ENCODE measurements around the gene RGS8.

The RGS8 gene, protein sequence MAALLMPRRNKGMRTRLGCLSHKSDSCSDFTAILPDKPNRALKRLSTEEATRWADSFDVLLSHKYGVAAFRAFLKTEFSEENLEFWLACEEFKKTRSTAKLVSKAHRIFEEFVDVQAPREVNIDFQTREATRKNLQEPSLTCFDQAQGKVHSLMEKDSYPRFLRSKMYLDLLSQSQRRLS

DNA sequence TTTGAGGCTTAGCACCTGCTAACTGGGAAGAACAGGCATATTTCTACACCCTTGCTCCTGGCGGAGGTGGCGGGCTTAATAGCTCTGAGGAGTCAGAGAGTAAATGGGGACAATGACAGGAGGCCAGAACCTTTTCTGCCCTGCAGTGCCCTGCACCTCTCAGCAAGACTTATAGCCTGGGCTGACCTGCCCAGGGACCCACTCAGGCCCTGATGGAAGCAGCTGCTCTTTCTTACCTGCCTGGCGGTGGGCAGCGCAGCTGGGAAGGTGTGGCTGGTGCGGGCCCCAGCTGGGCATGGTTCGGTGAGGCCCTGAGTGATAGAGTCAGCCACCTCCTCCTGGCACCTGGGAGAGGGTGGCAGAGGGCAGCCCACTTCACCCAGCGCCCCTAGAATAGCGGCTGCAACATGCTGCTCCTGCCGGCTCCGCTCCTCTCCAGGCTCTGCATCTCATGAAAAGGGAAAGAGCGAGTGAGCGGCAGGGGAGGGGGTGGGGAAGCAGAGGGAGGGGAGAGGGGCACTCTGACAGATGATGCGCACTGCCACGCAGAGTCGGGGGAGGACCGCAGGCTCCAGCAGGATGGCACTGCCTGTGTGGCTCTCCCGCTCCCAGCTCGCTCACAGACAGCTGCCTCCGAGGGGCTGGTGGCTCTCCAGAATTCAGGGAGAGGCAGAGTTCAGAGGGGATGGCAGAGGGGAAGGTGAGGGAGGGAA, at the start of gene RGS8:
TSS of gene RGS8 (minus strand) at position 472 of the 713 bp plus-strand sequence. CDS start 14,938 bp downstream, outside the sequence.
- TF ChIP-seq, protein P1, sequence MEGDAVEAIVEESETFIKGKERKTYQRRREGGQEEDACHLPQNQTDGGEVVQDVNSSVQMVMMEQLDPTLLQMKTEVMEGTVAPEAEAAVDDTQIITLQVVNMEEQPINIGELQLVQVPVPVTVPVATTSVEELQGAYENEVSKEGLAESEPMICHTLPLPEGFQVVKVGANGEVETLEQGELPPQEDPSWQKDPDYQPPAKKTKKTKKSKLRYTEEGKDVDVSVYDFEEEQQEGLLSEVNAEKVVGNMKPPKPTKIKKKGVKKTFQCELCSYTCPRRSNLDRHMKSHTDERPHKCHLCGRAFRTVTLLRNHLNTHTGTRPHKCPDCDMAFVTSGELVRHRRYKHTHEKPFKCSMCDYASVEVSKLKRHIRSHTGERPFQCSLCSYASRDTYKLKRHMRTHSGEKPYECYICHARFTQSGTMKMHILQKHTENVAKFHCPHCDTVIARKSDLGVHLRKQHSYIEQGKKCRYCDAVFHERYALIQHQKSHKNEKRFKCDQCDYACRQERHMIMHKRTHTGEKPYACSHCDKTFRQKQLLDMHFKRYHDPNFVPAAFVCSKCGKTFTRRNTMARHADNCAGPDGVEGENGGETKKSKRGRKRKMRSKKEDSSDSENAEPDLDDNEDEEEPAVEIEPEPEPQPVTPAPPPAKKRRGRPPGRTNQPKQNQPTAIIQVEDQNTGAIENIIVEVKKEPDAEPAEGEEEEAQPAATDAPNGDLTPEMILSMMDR (IDR thresholded peaks at IDR 0.05; ENCODE audit: insufficient read depth, low read depth, low read length, missing control alignments): no peak
- DNase-seq (ENCODE audit: low read depth): no peak
- no peak within 1 kb of the TSS for H3K4me3 ChIP-seq (ENCODE audit: low read length)

DNA sequence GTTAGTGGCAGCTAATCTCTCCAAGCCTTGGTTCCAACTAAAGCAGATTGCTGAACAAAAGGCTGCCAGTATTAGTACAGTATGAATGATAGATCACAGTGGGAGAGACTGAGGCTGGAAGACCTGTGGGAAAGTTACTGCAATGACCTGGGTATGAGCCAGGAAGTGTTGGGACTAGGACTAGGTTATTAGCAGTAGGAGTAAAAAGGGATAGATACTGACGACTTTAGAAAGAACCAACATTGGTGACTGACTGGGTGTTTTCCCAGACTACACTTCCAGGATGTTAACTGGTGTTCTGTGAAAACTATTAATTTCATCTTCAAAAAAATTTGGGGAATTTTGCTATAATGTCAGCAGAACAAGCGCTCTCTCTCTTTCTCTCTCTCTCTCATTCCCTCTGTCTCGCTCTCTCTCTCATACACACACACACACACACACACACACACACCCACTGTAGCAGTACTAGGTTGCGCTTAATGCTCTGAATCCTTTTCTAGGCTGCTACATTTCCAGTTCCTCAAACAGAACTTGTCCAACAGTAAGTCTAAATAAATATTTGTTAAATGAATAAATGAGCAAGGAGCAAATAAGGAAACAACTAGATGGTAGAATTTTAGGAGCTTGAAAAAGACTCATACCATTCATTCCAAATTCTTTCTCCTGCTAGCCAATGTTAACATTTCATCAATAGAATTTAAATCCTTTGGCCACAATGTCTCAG, 47.6 kb upstream of the RGS8 start:
- H3K4me3 ChIP-seq (ENCODE audit: low read length): no peak overlapping the region
- TF ChIP-seq, protein P1 (IDR thresholded peaks at IDR 0.05; ENCODE audit: insufficient read depth, low read depth, low read length, missing control alignments): no peak
- DNase-seq (ENCODE audit: low read depth): no peak

DNA sequence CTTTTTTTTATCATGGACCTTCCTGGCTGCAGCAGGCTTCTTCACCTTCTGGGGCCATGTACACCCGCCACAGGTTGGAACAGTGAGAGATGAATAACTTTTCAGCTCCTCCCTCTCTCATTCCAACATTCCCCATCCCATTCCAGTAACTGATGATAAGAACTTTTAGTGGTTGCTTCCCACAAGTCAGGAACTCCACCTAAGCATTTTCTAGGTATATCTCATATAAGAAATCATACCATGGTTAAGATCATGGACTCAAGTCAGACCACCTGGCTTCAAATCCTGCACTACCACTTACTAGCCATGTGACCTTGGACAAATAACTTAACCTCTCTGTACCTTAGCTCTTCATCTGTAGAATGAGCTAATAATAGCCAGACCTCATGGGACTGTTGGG, 42.5 kb upstream of the RGS8 start:
- TF ChIP-seq, protein P1 (IDR thresholded peaks at IDR 0.05; ENCODE audit: insufficient read depth, low read depth, low read length, missing control alignments): no peak
- H3K4me3 ChIP-seq (ENCODE audit: low read length): no peak overlapping the region
- no peak for DNase-seq (ENCODE audit: low read depth)

DNA sequence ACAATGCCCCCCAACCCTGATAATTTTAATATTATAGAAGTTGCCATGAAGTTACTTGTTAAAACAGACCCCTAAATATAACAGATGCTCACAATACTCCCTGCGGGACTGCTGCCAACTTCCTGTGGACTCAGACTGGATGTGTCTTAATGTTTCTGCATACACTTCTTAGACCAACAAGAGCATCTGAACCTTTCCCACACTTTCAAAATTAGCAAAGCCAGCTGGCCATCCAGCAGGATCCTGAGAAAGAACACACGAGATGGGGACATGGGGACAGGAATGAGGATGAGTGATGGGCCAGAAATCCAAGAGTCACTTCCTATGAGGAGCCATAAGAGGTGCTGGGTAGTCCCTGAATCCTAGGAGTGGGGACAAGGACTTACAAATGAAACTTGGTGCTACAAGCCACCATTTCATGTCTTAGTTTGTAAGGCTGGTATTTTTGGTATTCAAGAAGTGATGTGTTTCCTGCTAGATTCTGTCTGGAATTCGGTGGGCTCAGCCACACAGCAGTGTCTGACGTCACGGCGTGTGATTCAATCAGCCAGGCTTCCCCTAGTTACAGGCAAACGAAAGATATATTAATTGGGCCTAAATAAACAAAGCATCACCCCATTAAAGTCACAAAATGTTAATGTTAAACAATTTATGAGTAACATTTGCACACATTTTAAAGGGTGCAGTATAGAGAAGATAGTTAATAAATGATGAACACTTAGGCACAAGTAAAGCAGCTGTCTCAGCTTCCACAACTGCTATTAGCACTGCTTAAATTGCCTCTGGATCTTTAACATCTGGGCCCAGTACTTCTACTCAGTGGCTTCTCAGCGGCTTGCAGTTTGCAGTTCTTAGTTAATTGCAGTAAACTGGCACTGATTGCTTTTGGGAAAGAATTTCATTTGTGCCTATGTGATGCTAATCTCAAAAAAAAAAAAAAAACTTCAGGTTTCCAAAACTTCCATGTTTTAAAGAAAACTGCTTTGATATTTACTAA, 41.2 kb upstream of the RGS8 start:
- DNase-seq (ENCODE audit: low read depth): no peak
- no peak overlapping the region for H3K4me3 ChIP-seq (ENCODE audit: low read length)
- TF ChIP-seq, protein P1 (IDR thresholded peaks at IDR 0.05; ENCODE audit: insufficient read depth, low read depth, low read length, missing control alignments): no peak

DNA sequence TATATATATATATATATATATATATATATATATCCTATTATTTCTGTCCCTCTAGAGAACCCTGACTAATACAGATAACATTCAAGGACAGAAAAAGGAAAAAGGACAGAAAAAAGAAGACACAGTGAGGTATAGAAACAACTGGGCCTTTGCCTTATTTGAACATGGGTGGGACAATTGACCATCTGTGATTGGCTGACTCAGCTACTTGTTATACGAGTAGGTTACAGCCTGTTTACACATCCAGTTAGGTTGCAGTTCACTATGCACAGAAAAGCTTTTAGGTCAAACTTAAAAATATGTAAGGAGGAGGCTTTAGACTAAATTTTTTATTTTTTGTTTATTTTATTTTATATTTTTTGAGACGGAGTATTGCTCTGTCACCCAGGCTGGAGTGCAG, 39.8 kb upstream of the RGS8 start:
- H3K4me3 ChIP-seq (ENCODE audit: low read length): no peak overlapping the region
- TF ChIP-seq, protein P1 (IDR thresholded peaks at IDR 0.05; ENCODE audit: insufficient read depth, low read depth, low read length, missing control alignments): no peak
- no peak for DNase-seq (ENCODE audit: low read depth)

DNA sequence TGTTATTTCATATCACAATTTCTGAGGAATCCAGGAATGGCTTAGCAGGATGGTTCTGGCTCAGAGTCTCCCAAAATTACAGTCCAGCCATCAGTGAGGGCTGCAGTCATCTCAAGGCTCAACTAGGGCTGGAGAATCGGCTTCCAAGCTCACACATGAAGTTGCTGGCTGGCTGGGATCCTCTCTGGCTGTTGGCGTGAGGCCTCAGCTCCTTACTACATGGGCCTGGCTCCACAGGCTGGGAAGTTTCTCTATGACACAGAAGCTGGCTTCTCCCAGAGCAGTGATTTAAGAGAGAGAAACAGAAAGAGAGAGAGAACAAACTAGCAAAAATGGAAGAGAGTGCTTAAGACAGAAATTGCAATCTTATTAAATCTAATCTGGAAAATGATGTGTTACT, 38.8 kb upstream of the RGS8 start:
- no peak overlapping the region for H3K4me3 ChIP-seq (ENCODE audit: low read length)
- no peak for DNase-seq (ENCODE audit: low read depth)
- TF ChIP-seq, protein P1 (IDR thresholded peaks at IDR 0.05; ENCODE audit: insufficient read depth, low read depth, low read length, missing control alignments): no peak

Data from epithelial cell of esophagus (primary cell).